HG03354 (cell line): ENCODE measurements around the gene RBM24.

Experiments used
- ATAC-seq: cut with Tn5 transposase; IDR thresholded peaks from one replicate; pipeline ENCODE4 v1.9.1; 2021; ENCODE audit warnings: mild to moderate bottlenecking; ENCODE audit not compliant: unreplicated experiment, poor library complexity, severe bottlenecking

The RBM24 gene

DNA sequence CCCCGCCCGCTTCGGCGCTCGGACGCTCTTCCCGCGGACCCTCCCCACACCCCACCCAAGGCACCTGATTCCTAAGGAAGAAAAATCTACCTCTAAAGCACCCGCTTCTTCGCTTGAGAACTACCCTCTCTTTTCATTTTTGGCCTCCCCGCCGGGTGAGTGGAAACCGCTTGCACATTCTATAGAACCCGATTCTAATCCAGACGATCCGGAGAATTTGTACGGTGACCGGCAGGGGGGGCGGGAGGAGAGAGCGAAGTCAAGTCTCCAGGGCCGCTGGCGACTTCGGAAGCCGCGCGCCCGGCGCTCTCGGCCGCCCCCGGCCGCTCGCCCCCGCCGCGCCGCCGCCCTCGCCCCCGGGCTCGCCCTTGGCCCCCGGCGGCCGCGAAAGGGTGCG lies at the start of gene RBM24:
TSS of gene RBM24 (plus strand) at position 262 of the 397 bp plus-strand sequence. CDS start 221 bp downstream, outside the sequence.
- no peak for ATAC-seq

DNA sequence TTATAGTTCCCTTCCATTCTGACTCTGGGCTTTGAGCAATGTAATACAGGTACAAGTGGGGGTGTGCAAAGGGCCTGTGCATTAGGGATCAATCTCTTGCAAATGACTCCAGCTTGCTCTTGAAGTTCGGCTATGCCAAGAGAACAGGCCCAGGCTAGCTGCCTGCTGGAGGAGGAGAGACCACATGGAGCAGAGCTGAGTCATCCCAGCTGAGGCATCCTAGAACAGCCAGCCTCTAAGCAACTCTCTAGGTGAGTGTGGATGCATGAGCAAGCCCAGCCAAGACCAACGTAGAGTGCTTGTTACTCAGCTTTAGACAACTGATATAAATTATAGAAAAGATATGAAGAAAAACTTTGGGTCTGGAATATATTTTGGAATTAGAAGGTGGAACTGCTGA lies 47.6 kb upstream of the RBM24 start:
- ATAC-seq: no peak

DNA sequence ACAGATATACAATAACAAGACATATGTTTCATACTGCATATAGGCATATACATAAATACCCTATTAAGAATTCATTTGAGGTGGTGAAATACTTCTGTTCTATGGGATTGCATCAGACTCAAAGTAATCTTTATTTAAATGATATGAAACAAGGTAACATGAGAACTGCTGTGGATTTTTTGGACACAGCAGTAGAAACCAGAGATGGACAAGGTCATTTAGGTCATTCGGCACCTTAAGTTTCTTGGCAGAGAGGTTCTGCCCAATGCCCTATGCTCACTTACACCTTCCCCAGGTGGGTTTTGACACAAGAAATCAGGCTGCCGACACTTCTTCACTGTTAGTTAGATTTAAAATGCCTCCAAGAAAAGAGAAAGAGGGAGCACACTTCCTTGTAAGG lies 43.9 kb upstream of the RBM24 start:
- ATAC-seq: no peak

DNA sequence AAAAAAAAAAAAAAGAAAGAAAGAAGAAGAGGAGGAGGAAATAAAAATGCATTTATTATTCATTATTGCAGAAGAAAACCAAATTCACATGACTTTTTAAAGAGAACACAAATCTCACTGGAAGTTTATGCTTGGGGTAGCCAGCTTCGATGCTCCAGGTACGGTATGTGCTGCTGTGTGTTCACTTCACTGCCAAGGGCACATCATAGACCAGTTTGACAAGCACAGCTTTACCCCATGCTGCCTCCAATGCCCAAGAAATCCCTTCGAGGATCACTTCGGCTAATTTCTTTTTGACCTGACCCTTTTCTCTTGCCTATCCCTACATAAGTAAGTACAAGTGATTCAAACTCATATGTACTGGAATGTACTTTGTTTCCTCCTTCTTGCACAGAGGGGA lies 41.9 kb upstream of the RBM24 start:
- no peak for ATAC-seq

DNA sequence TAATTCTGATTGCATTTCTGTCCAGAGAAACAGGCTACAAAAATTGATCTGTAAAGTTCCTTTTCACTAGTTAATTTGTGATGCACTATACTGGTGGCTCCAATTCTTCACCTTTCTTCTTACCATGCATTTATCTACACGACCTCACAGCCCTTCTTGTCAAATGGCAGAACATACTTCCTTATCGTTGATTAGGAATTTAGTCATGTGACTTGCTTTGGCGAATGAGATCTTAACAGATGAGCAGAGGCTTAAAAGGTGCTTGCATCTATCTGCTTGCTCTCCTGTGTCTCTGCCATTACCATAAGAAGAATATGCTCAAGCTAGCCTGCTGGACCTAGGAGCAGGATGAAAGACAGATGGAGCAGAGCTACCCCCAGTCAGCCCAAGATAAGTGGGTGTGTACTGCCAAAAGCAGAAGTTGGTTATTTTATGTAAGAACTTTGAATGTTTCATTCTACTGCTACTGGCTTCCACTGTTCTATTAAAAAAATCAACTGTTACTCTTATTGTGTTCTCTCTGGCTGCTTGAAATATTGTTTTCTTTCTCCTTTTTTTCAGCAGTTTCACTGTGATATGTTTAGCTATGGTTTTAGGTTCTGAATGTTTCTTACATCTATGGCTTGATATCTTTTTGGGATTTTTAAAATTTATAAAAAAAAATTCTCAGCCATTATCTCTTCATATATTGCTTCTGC lies 40.2 kb upstream of the RBM24 start:
- ATAC-seq: no peak

DNA sequence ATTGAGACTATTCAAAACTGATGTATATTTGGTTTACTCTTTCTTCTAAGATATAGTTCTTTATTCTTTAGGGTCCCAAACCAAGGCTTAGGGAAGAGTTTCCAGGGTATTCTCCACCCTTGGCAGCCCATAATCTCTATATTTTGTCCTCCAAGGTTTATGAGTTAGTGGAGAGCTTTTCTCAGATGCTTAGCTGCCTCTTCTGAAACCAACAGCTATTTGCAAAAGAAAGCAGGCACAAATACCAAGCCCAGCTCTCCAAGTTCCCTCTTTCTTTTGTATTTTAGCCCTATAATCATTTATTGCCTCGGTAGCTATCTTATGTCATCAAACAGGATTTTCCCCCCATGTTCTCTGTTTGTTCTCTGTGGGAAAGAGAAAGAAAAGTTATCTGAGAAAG lies 39.1 kb upstream of the RBM24 start:
- no peak for ATAC-seq

DNA sequence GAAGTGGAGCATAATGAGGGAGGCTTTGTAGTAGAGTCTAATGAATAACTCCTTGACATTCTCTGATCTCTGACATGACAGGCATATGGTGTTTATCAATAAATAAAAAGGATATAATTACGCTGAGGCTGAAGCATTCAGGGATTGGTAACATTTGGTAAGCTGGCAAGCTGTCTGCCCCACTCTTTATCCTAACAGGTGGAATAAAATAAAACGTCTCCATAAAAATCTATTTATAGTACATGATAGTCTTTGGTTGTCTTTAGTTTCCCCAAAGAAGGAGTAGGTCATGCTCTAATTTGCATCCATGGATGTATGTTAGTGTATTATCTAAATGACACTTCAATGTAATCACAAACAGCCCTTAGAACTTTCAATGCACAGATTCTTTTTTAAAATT lies 30.9 kb upstream of the RBM24 start:
- no peak for ATAC-seq

DNA sequence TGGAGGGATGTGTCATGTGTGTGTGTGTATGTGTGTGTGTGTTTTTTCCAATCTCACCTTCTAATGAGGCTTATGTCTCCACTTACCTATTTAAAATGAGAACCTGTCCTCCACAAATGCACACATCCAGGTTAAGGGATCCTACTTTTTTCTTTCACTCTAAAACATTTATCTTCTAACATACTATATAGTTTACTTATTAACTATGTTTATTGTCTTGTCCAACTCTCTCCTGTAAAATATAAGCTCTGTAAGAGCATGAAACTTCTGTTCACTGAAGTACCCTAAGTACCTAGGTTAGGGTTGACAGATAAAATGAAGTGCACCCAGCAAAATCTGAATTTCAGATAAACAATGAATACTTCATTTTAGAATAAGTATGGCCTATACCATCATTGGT lies 29.2 kb upstream of the RBM24 start:
- ATAC-seq: no peak

DNA sequence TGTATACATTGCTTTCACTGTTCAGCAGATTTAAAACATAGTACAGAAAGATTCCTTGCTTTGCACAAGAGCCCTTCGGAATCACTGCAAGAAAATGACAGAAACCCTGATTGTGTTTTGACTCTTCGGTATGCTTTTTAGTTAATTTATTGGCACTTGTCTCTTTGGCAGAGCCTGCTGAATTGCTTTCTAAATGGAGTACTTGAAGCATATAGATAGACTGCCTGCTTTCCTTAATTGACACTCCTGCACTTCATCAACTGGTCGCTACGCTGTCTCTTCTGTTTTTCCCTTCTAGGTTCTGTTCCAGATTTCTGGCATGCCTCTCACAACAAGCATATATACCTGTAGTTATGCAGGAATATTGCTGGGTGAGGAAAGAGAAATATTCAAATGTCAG lies 22.4 kb upstream of the RBM24 start:
- ATAC-seq: no peak

DNA sequence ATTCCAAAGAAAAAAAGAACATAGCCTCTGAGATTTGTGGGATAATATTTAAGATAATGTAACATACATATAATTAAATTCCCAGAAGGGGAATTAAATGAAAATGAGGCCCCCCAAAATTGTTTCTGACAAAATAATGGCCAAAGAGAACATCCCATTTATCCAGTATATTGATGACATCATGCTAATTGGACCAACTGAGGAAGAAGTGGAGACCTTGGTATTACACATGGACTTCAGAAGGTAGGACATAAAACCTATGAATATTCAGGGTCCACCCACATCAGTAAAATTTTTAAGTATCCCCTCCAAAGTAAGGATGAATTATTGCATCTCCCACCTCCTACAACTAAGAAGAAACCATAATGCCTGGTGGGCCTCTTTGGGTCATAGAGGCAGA lies 15.6 kb upstream of the RBM24 start:
- no peak for ATAC-seq

DNA sequence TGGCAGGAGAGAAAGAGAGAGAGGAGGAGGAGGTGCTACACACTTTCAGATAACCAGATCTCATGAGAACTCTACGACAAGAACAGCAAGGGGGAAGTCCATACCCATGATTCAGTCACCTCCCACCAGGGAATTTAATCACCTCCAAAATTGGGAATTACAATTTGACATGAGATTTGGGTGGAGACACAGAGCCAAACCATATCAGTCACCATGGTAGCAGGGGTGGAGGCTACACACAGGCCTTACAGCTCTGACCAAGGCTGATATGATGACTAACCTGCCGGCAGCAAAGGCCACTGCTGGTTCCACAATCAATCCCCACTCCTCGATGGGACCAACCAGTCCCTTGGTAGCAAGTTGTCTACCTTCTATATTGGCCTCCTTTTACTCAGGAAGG lies 13.6 kb upstream of the RBM24 start:
- no peak for ATAC-seq

DNA sequence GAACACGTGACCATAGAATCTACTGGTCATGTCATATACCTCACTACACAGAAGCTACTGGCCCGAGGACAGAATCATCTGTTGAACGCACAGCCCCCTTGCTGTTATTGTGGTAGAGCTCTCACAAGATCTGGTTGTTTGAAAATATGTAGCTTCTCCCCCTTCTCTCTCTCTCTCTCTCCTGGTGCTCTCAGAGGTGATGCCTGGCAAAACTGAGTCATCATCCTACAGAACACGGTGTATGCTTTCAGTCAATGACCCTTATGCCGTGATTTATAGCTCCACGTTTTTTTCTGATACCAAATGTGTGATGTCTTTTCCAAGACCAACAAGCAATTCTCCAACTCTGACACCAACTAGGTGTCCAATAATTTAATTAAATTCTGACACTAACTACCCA lies 13.0 kb upstream of the RBM24 start:
- no peak for ATAC-seq

DNA sequence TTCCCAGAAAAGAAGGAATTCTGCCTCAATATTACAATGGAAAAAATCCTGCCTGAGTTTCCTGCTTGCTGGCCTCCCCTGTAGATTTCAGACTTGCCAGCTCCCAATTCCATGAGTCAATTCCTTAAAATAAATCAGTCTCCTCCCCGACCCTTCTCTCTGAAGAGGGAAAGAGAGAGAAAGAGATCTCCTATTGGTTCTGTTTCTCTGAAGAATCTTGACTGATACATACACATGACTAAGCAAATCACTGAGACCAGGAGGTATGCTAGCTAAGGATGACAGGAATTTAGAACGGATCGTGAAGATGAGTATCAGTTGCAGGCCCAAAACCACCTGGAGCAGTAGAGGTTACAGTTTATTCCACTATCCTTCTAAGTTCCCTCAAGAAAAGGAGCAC lies 11.3 kb upstream of the RBM24 start:
- ATAC-seq: no peak

DNA sequence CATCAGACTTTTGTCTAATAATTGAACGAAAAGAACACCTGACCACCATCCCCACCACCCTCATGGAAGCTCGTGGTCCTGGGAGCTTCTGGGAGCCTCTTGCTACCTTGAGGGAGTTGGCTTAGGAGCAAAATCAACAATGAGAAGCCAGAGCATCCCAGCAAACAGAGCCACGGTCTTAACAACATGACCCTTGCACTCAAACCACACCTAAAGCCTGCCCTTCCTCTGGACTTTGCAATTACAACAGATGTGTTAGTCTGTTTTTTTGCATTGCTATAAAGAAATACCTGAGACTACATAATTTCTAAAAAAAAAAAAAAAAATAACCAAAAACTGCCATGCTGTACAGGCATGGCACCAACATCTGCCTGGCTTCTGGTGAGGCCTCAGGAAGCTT lies 9.5 kb upstream of the RBM24 start:
- ATAC-seq: no peak

DNA sequence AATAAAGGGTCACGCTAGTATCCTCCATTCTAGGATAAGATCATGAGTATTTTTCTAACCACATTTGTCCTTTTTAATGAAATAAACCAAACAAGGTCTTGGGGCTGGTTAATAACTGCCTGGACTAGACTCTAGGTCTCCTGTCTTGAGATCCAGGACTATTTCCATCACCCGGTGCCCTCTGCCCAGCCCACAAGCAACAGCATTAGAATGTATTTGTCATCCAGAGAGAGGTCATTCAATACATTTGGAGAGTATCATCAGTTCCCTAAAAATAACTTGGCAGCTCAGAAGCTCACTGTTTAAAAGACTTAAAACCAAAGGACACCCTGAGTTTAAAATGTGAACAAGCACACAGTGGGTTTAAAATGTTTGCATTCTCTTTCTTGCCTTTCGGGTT lies 4.4 kb upstream of the RBM24 start:
- ATAC-seq: no peak

DNA sequence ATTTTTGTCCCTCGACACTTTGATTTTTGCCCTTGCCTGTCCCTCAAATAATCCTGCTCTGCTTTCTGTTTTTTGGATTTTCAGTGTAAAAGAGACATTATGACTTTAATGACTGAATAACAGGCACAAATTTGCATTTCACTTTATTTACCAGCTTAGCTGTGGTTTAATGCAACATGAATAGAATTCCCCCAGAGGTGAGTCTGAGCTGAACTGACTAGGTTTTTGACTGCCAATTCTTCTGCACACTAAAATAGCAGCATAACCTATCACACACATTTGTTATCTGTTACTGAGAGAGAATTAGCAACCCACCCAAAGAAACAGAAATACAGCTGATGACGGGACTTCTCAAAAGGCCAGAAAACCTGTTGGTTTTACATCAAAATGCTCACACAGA lies 3.9 kb upstream of the RBM24 start:
- ATAC-seq: no peak

DNA sequence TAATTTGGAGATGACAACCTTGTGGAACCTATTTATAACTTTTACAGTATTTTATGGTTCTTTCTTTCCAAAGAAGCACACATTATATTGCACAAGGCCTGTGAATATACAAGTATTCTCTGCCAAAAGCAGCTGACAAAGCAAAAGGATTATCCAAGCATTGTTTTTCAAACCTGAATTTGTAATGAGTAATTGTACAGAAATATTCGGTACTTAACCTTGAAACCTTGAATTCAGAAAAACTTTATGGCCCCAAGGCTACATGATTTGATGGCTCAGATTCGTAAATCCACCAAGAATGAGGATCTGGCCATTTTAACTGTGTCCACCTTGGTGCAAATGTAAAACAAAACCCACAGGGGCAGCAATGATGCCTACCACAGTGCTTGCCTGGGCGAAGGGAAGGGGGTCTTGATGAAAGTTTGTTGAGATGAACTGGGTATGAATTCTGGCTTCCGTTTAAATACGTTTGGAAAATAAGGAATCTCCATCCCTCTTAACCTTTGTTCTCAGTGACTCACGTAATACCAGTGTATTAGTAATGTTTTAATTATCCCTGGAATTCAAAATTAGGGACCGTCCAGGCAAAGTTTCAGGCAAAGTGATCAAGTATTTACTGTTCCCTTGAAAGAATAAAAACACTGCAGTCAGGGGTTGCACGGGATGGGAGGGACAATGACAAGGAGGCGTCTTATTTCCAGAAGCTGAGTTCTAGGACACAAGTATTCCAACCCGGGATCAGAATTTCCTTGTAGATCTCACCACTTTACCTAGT lies 2.7 kb upstream of the RBM24 start:
- no peak for ATAC-seq

DNA sequence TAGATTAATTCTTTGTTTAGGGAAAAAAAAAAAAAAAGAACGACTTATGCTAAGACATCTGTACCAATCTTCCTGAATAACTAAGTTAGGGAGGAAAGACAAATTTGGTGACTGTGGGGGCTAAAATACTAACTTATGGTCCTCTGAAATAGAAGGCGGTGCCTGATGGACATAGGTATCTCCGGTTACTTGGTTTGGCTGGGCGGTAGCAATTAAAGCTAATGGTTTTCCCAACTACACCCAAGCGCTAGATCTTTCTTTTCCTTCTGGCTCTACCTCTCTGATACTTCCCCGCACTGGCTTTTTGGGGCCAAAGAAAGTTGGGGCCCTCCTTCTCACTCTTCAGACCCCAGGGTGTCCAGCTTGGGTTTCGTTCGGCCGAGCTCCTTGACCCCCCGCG lies 1.0 kb upstream of the RBM24 start:
- no peak for ATAC-seq

DNA sequence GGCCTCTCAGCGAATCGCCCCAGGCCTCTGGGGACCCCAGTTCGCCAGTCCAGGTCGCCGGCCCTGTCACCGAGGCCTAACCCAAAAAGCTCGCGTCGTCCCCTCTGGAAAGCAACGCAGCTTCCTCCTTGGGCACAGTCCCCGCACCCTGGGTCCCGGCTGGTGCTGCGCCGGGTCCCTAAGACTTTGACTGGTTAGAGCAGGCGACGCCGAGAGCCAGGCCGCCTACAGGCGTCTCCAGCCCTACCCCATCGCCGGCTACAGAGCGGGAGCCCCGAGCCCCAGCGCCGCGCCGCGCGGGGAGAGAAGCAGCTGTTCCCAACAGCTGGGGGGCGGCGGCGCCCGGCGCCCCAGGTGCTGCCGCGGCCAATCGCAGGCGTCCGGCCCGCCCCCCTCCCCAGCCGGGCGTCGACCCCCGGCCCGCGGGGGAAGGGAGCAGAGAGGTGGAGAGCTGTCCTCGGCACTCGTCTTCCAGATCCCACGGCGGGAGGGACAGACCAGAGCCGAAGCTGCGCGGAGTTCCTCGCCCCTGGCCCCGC lies 540 bp upstream of the RBM24 start:
- no peak for ATAC-seq

DNA sequence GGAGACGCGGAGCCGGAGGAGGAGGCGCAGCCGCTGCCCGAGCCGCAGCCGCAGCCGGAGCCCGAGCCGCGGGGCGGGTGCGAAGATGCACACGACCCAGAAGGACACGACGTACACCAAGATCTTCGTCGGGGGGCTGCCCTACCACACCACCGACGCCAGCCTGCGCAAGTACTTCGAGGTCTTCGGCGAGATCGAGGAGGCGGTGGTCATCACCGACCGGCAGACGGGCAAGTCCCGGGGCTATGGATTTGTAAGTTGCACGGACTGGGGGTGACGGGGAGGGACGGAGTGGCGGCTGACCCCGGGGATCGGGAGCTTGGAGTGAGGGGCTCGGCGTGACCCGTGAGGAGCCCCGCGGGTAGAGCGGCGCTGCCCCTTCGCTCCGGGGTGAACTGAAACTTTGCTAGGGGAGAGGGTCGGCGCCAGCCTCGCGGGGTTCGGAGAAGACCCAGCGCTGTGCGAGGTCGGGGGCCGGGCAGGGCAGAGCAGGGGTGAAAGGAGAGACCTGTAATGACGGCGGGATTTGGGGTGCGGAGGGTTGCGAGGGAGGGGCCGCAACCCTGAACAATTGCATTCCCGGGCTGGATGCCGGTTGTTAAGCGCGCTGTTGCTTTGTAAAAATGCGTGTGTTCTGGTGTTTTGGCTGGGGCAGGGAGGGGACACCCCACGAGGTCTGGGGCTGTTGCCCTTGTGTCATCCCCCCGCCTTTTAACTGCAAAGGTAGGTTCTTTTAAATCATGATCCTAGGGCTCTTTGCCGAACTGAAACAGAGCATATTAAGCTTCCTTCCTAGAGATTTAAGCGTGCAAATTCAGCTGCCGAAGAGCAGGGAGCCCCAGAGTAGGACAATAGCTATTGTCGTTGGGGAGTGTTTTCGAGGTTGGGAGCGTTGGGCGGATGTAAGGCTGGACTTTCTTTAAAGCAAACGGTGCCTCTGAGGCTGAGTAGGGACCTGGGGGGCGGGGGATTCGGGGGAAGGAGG lies 628 bp downstream of the RBM24 start:
- no peak for ATAC-seq
